WTC11 (cell line): Measurements from ENCODE around the gene TCF7L2. TPM values are rescaled to one million over a fixed set of nuclear protein-coding genes. Genes with fewer than 3 reads are reported as not detected.

Experiments
- ATAC-seq: fragments of 200-7000 bp; cut with Tn5 transposase; 2 replicates; pipeline ENCODE4 v1.10.0; 2021; ENCODE audit warnings: mild to moderate bottlenecking, moderate library complexity
- CTCF ChIA-PET: fragments of 300-600 bp; sonication (Branson Sonifier 250); formaldehyde crosslinking; loops from one replicate; lab custom pipeline; 2021; ENCODE audit warnings: antibody characterized with exemption; lab: Charles Lee
- POLR2A ChIA-PET: fragments of 350-600 bp; sonication (Branson Sonifier 250); formaldehyde crosslinking; loops from one replicate; lab custom pipeline; 2021; ENCODE audit warnings: antibody characterized with exemption; lab: Charles Lee
- DNase-seq: peaks from one replicate; pipeline ENCODE4 v3.0.0; 2021; ENCODE audit warnings: low spot score
- H3K27ac Mint-ChIP-seq: 2 replicates; pipeline ENCODE4 v1.8.0; 2021; ENCODE audit warnings: mixed read lengths
- H3K27me3 Mint-ChIP-seq: 2 replicates; pipeline ENCODE4 v1.8.0; 2021; ENCODE audit warnings: low read depth, mild to moderate bottlenecking, moderate library complexity, mixed read lengths
- H3K36me3 Mint-ChIP-seq: 2 replicates; pipeline ENCODE4 v1.8.0; 2021; ENCODE audit warnings: mixed read lengths
- H3K4me1 Mint-ChIP-seq: 2 replicates; pipeline ENCODE4 v1.8.0; 2022; ENCODE audit warnings: mixed read lengths
- H3K4me3 Mint-ChIP-seq: 2 replicates; pipeline ENCODE4 v1.8.0; 2021; ENCODE audit warnings: mild to moderate bottlenecking, moderate library complexity, mixed read lengths
- H3K9me3 Mint-ChIP-seq: 2 replicates; pipeline ENCODE4 v1.8.0; 2021; ENCODE audit warnings: mixed read lengths
- ATF1 ChIP-seq: sonication (generic); formaldehyde crosslinking; IDR thresholded peaks from 2 replicates; pipeline ENCODE4 v1.8.1; 2023; ENCODE audit warnings: mild to moderate bottlenecking, moderate library complexity, missing genetic modification reagents
- CREB1 ChIP-seq: sonication (generic); formaldehyde crosslinking; IDR thresholded peaks from 2 replicates; pipeline ENCODE4 v1.8.0; 2023; ENCODE audit warnings: mild to moderate bottlenecking, missing genetic modification reagents
- CREM ChIP-seq: sonication (generic); formaldehyde crosslinking; IDR thresholded peaks from 2 replicates; pipeline ENCODE4 v1.8.1; 2022; ENCODE audit warnings: mild to moderate bottlenecking, missing genetic modification reagents, moderate library complexity
- ELF4 ChIP-seq: sonication (generic); formaldehyde crosslinking; IDR thresholded peaks from 2 replicates; pipeline ENCODE4 v1.8.1; 2022; ENCODE audit warnings: low read depth, mild to moderate bottlenecking, moderate library complexity, missing genetic modification reagents
- GABPB1 ChIP-seq: sonication (generic); formaldehyde crosslinking; IDR thresholded peaks from 2 replicates; pipeline ENCODE4 v1.8.1; 2023; ENCODE audit warnings: mild to moderate bottlenecking, missing genetic modification reagents
- IRF2 ChIP-seq: sonication (generic); formaldehyde crosslinking; IDR thresholded peaks from 2 replicates; pipeline ENCODE4 v1.8.0; 2022; ENCODE audit warnings: low read depth, missing genetic modification reagents, borderline replicate concordance
- MYBL2 ChIP-seq: sonication (generic); formaldehyde crosslinking; IDR thresholded peaks from 2 replicates; pipeline ENCODE4 v1.8.1; 2023; ENCODE audit warnings: mild to moderate bottlenecking, moderate library complexity, missing genetic modification reagents
- NFE2L1 ChIP-seq: sonication (generic); formaldehyde crosslinking; IDR thresholded peaks from 2 replicates; pipeline ENCODE4 v1.8.1; 2023; ENCODE audit warnings: missing genetic modification reagents
- SMAD4 ChIP-seq: sonication (generic); formaldehyde crosslinking; IDR thresholded peaks from 2 replicates; pipeline ENCODE4 v1.8.0; 2022; ENCODE audit warnings: mild to moderate bottlenecking, missing genetic modification reagents
- TP53 ChIP-seq: sonication (generic); formaldehyde crosslinking; IDR thresholded peaks from 2 replicates; pipeline ENCODE4 v1.8.1; 2023; ENCODE audit warnings: mild to moderate bottlenecking, missing genetic modification reagents
- ZNF396 ChIP-seq: fragments of 250-450 bp; sonication (Bioruptor Pico); IDR thresholded peaks from 2 replicates; pipeline ENCODE4 v1.8.0; 2021; ENCODE audit warnings: mild to moderate bottlenecking, moderate library complexity, borderline replicate concordance
- total RNA-seq: library from RNA; stranded (reverse); gene quantifications from 3 replicates; pipeline ENCODE4 v1.2.3, GENCODE V29; 2021
- TF ChIP-seq, protein P1 (sequence below): fragments of 250-450 bp; sonication (Bioruptor Pico); conservative IDR thresholded peaks from 2 replicates; pipeline ENCODE4 v1.9.0; 2021; ENCODE audit warnings: mild to moderate bottlenecking
- TF ChIP-seq, protein P2 (sequence below): fragments of 250-450 bp; sonication (Bioruptor Pico); IDR thresholded peaks from 2 replicates; pipeline ENCODE4 v1.9.0; 2021; ENCODE audit warnings: moderate library complexity, mild to moderate bottlenecking, inconsistent platforms, borderline replicate concordance
- TF ChIP-seq, protein P3 (sequence below): sonication (generic); formaldehyde crosslinking; IDR thresholded peaks from 2 replicates; pipeline ENCODE4 v1.8.0; 2022; ENCODE audit warnings: mild to moderate bottlenecking, missing genetic modification reagents
- TF ChIP-seq, protein P4 (sequence below): sonication (generic); formaldehyde crosslinking; IDR thresholded peaks from 2 replicates; pipeline ENCODE4 v1.8.0; 2023; ENCODE audit warnings: missing genetic modification reagents
- TF ChIP-seq, protein P5 (sequence below): sonication (generic); formaldehyde crosslinking; IDR thresholded peaks from 2 replicates; pipeline ENCODE4 v1.8.0; 2022; ENCODE audit warnings: mild to moderate bottlenecking, missing genetic modification reagents
- TF ChIP-seq, protein P6 (sequence below): sonication (generic); formaldehyde crosslinking; IDR thresholded peaks from 2 replicates; pipeline ENCODE4 v1.8.1; 2023; ENCODE audit warnings: mild to moderate bottlenecking, missing genetic modification reagents, moderate library complexity
- TF ChIP-seq, protein P7 (sequence below): sonication (generic); formaldehyde crosslinking; IDR thresholded peaks from 2 replicates; pipeline ENCODE4 v1.8.0; 2022; ENCODE audit warnings: missing genetic modification reagents
- TF ChIP-seq, protein P8 (sequence below): fragments of 250-450 bp; sonication (Bioruptor Pico); IDR thresholded peaks from 2 replicates; pipeline ENCODE4 v2.1.2; 2022; ENCODE audit warnings: mild to moderate bottlenecking, moderate library complexity

The TCF7L2 gene
- total RNA-seq, 1 experiment from 2014 or later, result 44.5 TPM

DNA sequence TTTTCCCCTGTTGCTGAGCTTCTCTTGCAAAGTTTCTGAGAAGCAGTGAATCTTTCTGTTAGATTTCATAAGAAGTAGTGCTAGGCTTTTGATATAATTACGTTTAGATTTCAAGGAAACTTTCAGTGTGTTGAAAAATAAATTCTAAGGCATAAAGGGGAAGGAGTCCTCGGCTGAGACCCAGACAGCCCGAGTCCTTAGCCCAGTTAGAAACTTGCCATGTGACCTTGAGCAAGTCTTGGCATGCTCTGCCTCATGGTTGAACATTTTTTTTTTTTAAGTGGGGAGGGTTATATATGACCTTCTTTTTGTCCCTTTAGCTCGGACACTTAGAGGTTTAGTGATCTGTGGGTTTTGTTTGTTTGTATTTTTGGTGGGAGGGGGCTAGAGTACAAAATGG is 117.5 kb downstream of the TCF7L2 start (continued):
- TF ChIP-seq ATF1 (CRISPR knock-in tag), result no peak

DNA sequence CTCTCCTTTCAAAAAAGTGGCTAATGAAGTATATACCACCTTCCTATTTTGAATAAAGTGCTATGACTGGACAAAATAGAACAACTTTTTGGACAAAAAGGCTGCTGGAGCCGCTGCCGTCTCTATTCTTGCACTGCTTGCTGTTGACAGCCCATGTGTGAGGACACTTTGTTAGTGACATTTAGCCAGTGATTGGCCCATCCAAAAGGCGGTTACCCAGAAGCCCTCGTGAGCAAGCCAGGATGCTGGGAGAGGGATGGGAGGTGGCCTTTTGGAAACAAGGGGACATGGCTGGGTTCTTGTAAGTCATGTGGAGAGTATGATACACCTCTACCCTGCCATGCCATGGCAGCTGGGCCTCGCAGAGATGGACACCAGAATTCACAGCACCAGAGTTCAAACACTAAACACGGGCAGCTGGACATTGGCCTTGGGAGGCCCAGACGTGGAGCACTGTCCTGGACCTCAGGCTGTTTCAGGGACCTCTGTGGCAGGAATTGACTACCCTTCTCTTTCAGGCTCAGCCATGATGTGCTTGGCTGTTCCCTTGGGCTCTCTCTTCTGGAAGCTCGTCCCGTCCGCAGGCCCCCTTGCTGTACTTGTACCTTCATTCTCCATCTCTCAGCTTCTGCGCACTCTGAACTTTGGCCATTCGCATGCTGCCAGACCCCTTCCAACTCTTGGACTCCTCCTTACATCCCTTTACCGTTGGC is 118.3 kb downstream of the TCF7L2 start:
- POLR2A ChIA-PET, result no interaction called here
- CTCF ChIA-PET, result no interaction called here
- no peaks in the 10 kb centered on the region for H3K9me3 Mint-ChIP-seq

More for the DNA sequence above, 118.3 kb downstream of the TCF7L2 start:
- ATAC-seq, result no peak
- Mint-ChIP-seq H3K27ac (peak overlapping the region; percentile 79; the same call in 1 of the 2 replicates), H3K4me3 (no peak overlapping the region), H3K27me3 (no peaks in the 10 kb centered on the region), H3K36me3 (peaks cover 8% of the 10 kb centered on the region), H3K4me1 (peaks cover 48% of the 10 kb centered on the region)
- TF ChIP-seq, protein P1, sequence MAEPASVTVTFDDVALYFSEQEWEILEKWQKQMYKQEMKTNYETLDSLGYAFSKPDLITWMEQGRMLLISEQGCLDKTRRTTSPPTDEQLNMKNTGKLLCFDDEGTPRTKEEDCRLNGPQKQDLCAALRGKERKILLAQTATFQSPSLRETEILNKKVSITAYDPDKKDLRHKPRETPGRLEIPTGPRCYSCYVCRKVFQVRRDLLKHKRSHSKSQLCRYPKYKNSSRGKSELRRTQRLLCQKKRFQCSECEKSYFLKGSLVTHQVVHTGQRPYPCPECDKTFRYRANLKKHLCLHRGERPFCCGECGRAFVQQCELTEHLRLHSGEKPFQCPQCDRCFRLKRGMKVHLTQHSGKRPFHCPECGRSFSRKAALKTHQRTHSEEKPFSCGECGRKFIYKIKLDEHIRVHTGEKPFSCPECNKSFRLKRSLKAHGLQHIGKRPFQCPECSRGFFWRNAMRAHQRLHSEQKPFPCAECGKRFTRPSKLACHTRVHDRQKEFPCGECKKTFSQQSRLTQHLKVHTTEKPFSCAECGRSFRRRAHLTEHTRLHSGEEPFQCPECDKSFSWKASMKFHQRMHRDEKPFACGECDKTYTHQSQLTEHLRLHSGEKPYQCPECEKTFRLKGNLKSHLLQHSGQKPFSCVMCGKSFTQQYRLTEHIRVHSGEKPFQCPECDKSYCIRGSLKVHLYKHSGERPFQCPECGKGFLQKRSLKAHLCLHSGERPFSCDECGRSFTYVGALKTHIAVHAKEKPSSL, result no peak
- TF ChIP-seq GABPB1, result no peak
- TF ChIP-seq IRF2 (CRISPR knock-in tag), result no peak
- TF ChIP-seq, protein P2, sequence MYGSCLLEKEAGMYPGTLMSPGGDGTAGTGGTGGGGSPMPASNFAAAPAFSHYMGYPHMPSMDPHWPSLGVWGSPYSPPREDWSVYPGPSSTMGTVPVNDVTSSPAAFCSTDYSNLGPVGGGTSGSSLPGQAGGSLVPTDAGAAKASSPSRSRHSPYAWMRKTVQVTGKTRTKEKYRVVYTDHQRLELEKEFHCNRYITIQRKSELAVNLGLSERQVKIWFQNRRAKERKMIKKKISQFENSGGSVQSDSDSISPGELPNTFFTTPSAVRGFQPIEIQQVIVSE, result no peak
- no peak for TF ChIP-seq NFE2L1 (CRISPR knock-in tag)
- TF ChIP-seq, protein P3, sequence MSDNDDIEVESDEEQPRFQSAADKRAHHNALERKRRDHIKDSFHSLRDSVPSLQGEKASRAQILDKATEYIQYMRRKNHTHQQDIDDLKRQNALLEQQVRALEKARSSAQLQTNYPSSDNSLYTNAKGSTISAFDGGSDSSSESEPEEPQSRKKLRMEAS (CRISPR knock-in tag), result no peak
- no peak for TF ChIP-seq CREB1
- no peak for TF ChIP-seq TP53
- TF ChIP-seq ATF1 (CRISPR knock-in tag), result no peak
- TF ChIP-seq ELF4, result no peak
- TF ChIP-seq, protein P4, sequence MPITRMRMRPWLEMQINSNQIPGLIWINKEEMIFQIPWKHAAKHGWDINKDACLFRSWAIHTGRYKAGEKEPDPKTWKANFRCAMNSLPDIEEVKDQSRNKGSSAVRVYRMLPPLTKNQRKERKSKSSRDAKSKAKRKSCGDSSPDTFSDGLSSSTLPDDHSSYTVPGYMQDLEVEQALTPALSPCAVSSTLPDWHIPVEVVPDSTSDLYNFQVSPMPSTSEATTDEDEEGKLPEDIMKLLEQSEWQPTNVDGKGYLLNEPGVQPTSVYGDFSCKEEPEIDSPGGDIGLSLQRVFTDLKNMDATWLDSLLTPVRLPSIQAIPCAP (CRISPR knock-in tag), result no peak
- TF ChIP-seq, protein P5, sequence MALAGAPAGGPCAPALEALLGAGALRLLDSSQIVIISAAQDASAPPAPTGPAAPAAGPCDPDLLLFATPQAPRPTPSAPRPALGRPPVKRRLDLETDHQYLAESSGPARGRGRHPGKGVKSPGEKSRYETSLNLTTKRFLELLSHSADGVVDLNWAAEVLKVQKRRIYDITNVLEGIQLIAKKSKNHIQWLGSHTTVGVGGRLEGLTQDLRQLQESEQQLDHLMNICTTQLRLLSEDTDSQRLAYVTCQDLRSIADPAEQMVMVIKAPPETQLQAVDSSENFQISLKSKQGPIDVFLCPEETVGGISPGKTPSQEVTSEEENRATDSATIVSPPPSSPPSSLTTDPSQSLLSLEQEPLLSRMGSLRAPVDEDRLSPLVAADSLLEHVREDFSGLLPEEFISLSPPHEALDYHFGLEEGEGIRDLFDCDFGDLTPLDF (CRISPR knock-in tag), result no peak
- TF ChIP-seq, protein P6, sequence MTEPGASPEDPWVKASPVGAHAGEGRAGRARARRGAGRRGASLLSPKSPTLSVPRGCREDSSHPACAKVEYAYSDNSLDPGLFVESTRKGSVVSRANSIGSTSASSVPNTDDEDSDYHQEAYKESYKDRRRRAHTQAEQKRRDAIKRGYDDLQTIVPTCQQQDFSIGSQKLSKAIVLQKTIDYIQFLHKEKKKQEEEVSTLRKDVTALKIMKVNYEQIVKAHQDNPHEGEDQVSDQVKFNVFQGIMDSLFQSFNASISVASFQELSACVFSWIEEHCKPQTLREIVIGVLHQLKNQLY (CRISPR knock-in tag), result no peak
- TF ChIP-seq SMAD4, result no peak
- TF ChIP-seq, protein P7, sequence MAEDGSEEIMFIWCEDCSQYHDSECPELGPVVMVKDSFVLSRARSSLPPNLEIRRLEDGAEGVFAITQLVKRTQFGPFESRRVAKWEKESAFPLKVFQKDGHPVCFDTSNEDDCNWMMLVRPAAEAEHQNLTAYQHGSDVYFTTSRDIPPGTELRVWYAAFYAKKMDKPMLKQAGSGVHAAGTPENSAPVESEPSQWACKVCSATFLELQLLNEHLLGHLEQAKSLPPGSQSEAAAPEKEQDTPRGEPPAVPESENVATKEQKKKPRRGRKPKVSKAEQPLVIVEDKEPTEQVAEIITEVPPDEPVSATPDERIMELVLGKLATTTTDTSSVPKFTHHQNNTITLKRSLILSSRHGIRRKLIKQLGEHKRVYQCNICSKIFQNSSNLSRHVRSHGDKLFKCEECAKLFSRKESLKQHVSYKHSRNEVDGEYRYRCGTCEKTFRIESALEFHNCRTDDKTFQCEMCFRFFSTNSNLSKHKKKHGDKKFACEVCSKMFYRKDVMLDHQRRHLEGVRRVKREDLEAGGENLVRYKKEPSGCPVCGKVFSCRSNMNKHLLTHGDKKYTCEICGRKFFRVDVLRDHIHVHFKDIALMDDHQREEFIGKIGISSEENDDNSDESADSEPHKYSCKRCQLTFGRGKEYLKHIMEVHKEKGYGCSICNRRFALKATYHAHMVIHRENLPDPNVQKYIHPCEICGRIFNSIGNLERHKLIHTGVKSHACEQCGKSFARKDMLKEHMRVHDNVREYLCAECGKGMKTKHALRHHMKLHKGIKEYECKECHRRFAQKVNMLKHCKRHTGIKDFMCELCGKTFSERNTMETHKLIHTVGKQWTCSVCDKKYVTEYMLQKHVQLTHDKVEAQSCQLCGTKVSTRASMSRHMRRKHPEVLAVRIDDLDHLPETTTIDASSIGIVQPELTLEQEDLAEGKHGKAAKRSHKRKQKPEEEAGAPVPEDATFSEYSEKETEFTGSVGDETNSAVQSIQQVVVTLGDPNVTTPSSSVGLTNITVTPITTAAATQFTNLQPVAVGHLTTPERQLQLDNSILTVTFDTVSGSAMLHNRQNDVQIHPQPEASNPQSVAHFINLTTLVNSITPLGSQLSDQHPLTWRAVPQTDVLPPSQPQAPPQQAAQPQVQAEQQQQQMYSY (CRISPR knock-in tag), result no peak
- no peak for TF ChIP-seq MYBL2 (CRISPR knock-in tag)
- TF ChIP-seq CREM, result no peak
- no peak for TF ChIP-seq ZNF396 (CRISPR knock-in tag)
- TF ChIP-seq, protein P8, sequence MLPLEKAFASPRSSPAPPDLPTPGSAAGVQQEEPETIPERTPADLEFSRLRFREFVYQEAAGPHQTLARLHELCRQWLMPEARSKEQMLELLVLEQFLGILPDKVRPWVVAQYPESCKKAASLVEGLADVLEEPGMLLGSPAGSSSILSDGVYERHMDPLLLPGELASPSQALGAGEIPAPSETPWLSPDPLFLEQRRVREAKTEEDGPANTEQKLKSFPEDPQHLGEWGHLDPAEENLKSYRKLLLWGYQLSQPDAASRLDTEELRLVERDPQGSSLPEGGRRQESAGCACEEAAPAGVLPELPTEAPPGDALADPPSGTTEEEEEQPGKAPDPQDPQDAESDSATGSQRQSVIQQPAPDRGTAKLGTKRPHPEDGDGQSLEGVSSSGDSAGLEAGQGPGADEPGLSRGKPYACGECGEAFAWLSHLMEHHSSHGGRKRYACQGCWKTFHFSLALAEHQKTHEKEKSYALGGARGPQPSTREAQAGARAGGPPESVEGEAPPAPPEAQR (CRISPR knock-in tag), result no peak
- no peak for DNase-seq
